K562 (cell line): Measurements from ENCODE around the gene MYO3B. TPM values are rescaled to one million over a fixed set of nuclear protein-coding genes. Genes with fewer than 3 reads are reported as not detected.

Experiments used
- NFIX ChIP-seq: fragments of 250-450 bp; sonication (Bioruptor Pico); IDR thresholded peaks from 2 replicates; pipeline ENCODE4 v1.4.0; 2020; ENCODE audit warnings: low read depth, mild to moderate bottlenecking, moderate library complexity
- NR2C2 ChIP-seq, 2 experiments: fragments of 200-800 bp in 1 of 2; sonication (Bioruptor generic) in 1 of 2; sonication (generic) in 1 of 2; formaldehyde crosslinking in 1 of 2; IDR thresholded peaks; 2 replicates each; pipeline versions ENCODE4 v1.6.1 to v1.8.0; 2016 to 2022; ENCODE audit warnings: mild to moderate bottlenecking in 1 of 2, missing compliant biosample characterization in 1 of 2, missing genetic modification characterization in 1 of 2, missing genetic modification reagents in 1 of 2
- PTTG1 ChIP-seq: fragments of 450-650 bp; IDR thresholded peaks from 2 replicates; pipeline ENCODE4 v1.6.1; 2016; ENCODE audit warnings: low read depth, mild to moderate bottlenecking, missing genetic modification characterization, missing compliant biosample characterization
- USF2 ChIP-seq: sonication (generic); formaldehyde crosslinking; IDR thresholded peaks from 2 replicates; pipeline ENCODE4 v1.5.0; 2020; ENCODE audit warnings: missing genetic modification reagents
- ZNF324 ChIP-seq: fragments of 250-450 bp; sonication (Bioruptor Pico); IDR thresholded peaks from 2 replicates; pipeline ENCODE4 v1.4.0; 2020; ENCODE audit warnings: mild to moderate bottlenecking
- ZNF398 ChIP-seq: fragments of 250-450 bp; sonication (Bioruptor Pico); IDR thresholded peaks from 2 replicates; pipeline ENCODE4 v1.8.0; 2021; ENCODE audit warnings: moderate library complexity, mild to moderate bottlenecking, inconsistent platforms
- ZNF592 ChIP-seq: fragments of 450-650 bp; IDR thresholded peaks from 2 replicates; pipeline ENCODE4 v1.6.1; 2017; ENCODE audit warnings: antibody characterized with exemption, mild to moderate bottlenecking
- ZNF717 ChIP-seq: fragments of 250-450 bp; sonication (Bioruptor Pico); IDR thresholded peaks from 2 replicates; pipeline ENCODE4 v1.5.0; 2021
- polyA plus RNA-seq, 8 experiments: library from polyadenylated mRNA; depleted of rRNA in 4 of 8; stranded (reverse) in 5 of 8; unstranded in 3 of 8; fragments of >200 nt; fragmentation: Nextera tagmentation in 2 of 8; fragmentation: Illumina TruSeq in 1 of 8; extraction: Ambion mirVana in 2 of 8; extraction: Trizol in 1 of 8; gene quantifications; 2 replicates each; pipeline versions ENCODE4 v1.2.1 to v1.2.3, GENCODE V29; 2011 to 2014; ENCODE audit warnings: inconsistent platforms in 1 of 8, missing spikeins in 1 of 8
- total RNA-seq, 7 experiments: library from RNA; depleted of rRNA in 6 of 7; stranded (reverse); fragments of >200 nt in 6 of 7; fragmentation: Illumina TruSeq in 2 of 7; extraction: Trizol in 2 of 7; gene quantifications; 2 replicates each; pipeline versions ENCODE4 v1.2.1 to v1.2.3, GENCODE V29; 2011 to 2021; ENCODE audit warnings: low replicate concordance in 1 of 7
- TF ChIP-seq, protein P1 (sequence below), 2 experiments: fragments of 450-650 bp in 1 of 2; sonication (generic) in 1 of 2; formaldehyde crosslinking in 1 of 2; IDR thresholded peaks in 1 of 2; conservative IDR thresholded peaks in 1 of 2; 2 replicates each; pipeline versions ENCODE4 v1.6.1 to v1.8.1; 2016 to 2023; ENCODE audit warnings: mild to moderate bottlenecking in 2 of 2, moderate library complexity in 2 of 2, inconsistent platforms in 1 of 2, missing genetic modification reagents in 1 of 2
- TF ChIP-seq, protein P2 (sequence below): sonication (generic); formaldehyde crosslinking; IDR thresholded peaks from 2 replicates; pipeline ENCODE4 v1.8.1; 2023; ENCODE audit warnings: missing genetic modification reagents, mild to moderate bottlenecking, borderline replicate concordance

The MYO3B gene
- total and polyA plus RNA-seq, 9 of the 15 experiments (the other 6 are each of a cell fraction or from before 2014, with no cell fraction given): 2.7 to 6.5 (median 3.6) TPM

DNA sequence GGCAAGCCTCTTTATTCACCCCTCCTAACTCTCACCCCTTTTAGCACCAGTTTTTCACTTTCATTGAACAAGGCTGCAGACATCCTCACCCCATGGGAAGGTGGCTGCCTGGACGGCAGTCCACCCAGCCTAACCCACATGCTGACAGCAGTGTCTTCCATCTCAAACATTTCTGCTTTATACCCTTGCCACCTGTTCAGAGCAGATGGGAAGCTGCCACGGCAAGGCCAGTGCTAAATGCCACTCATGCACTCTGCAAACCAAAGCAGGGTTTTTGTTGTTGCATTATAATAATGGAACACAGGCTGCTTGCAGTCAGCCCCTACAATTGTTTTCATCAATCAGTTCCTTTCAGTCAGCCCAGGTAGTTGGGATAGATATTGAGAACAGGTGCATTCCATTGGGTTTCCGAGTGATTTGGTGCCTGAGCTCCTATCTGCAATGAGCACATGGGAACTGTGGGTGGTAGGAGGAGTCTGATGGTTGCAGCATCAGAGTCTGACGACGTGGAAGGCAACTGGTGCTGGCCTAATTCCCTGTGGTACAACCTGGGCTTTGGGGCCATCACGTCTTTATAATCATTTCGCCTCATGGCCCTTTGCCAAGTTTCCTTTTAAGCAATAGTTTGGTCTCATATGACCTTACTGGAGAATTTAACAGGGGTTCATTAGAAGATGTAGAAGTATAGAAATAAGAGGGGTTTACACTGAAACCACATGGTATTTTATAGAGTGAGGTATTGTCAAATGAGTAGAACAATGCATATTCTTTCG is 284.7 kb downstream of the MYO3B start (continued):
- TF ChIP-seq ZNF592 (peak; percentile 42; the same call in 1 of the 2 replicates), ZNF324 (CRISPR knock-in tag) (no peak), ZNF717 (no peak), ZNF398 (no peak), NFIX (CRISPR knock-in tag) (peak; percentile 63; the same call in 1 of the 2 replicates), PTTG1 (no peak), USF2 (no peak), NR2C2 (CRISPR knock-in tag; IDR thresholded peaks at IDR 0.05) (no peak), NR2C2 (tag; IDR thresholded peaks at IDR 0.05) (peak; percentile 67; the same call in 1 of the 2 replicates)
- TF ChIP-seq, protein P1, sequence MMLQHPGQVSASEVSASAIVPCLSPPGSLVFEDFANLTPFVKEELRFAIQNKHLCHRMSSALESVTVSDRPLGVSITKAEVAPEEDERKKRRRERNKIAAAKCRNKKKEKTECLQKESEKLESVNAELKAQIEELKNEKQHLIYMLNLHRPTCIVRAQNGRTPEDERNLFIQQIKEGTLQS (IDR thresholded peaks at IDR 0.05): peak; percentile 94
- TF ChIP-seq, protein P1 (CRISPR knock-in tag; conservative IDR thresholded peaks at IDR 0.05): no peak
- TF ChIP-seq, protein P2, sequence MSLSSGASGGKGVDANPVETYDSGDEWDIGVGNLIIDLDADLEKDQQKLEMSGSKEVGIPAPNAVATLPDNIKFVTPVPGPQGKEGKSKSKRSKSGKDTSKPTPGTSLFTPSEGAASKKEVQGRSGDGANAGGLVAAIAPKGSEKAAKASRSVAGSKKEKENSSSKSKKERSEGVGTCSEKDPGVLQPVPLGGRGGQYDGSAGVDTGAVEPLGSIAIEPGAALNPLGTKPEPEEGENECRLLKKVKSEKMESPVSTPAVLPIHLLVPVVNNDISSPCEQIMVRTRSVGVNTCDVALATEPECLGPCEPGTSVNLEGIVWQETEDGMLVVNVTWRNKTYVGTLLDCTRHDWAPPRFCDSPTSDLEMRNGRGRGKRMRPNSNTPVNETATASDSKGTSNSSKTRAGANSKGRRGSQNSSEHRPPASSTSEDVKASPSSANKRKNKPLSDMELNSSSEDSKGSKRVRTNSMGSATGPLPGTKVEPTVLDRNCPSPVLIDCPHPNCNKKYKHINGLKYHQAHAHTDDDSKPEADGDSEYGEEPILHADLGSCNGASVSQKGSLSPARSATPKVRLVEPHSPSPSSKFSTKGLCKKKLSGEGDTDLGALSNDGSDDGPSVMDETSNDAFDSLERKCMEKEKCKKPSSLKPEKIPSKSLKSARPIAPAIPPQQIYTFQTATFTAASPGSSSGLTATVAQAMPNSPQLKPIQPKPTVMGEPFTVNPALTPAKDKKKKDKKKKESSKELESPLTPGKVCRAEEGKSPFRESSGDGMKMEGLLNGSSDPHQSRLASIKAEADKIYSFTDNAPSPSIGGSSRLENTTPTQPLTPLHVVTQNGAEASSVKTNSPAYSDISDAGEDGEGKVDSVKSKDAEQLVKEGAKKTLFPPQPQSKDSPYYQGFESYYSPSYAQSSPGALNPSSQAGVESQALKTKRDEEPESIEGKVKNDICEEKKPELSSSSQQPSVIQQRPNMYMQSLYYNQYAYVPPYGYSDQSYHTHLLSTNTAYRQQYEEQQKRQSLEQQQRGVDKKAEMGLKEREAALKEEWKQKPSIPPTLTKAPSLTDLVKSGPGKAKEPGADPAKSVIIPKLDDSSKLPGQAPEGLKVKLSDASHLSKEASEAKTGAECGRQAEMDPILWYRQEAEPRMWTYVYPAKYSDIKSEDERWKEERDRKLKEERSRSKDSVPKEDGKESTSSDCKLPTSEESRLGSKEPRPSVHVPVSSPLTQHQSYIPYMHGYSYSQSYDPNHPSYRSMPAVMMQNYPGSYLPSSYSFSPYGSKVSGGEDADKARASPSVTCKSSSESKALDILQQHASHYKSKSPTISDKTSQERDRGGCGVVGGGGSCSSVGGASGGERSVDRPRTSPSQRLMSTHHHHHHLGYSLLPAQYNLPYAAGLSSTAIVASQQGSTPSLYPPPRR (CRISPR knock-in tag): no peak
